SK-N-MC (cell line): ENCODE data around the gene CPTP.

ENCODE experiments used
- DNase-seq: peaks from one replicate; pipeline ENCODE4 v3.0.0-alpha.2; 2011; ENCODE audit warnings: low read depth, low spot score
- H3K27ac ChIP-seq: fragments of 200-600 bp; sonication (generic); 2 replicates; pipeline ENCODE4 v1.5.1; 2016; ENCODE audit warnings: mixed run types
- H3K36me3 ChIP-seq: fragments of 200-600 bp; sonication (generic); 2 replicates; pipeline ENCODE4 v1.6.1; 2017; ENCODE audit warnings: antibody characterized with exemption, low read length, mixed read lengths; ENCODE audit not compliant: insufficient read depth
- H3K4me3 ChIP-seq: fragments of 200-600 bp; sonication (generic); 2 replicates; pipeline ENCODE4 v1.5.1; 2016
- H3K9ac ChIP-seq: fragments of 200-600 bp; sonication (generic); 2 replicates; pipeline ENCODE4 v1.8.0; 2017; ENCODE audit warnings: mixed run types, mixed read lengths; ENCODE audit not compliant: insufficient read length
- H3K9me3 ChIP-seq: fragments of 200-600 bp; sonication (generic); 2 replicates; pipeline ENCODE4 v1.6.1; 2017; ENCODE audit warnings: low read depth, mild to moderate bottlenecking, antibody characterized with exemption, low read length, moderate library complexity, mixed read lengths
- EZH2 ChIP-seq: fragments of 200-600 bp; sonication (generic); IDR thresholded peaks from one replicate; pipeline ENCODE4 v1.6.1; 2017; ENCODE audit warnings: antibody characterized with exemption
- FOXP2 ChIP-seq: optimal IDR thresholded peaks from 2 replicates; pipeline ENCODE3; 2011; ENCODE audit warnings: mild to moderate bottlenecking, moderate library complexity; ENCODE audit not compliant: insufficient read depth; ENCODE audit errors: extremely low read length, control extremely low read depth
- POLR2AphosphoS5 ChIP-seq: IDR thresholded peaks from 2 replicates; pipeline ENCODE4 v1.6.1; 2012; ENCODE audit warnings: mild to moderate bottlenecking, low read depth, low read length, borderline replicate concordance

CPTP gene

GRCh38 chr1:1345860-1346500 is 21.4 kb downstream of the CPTP start:
- DNase-seq = no peak
- TF ChIP-seq EZH2 = no peak
- no peak for TF ChIP-seq FOXP2
- TF ChIP-seq POLR2AphosphoS5 = no peak
- H3K9me3 ChIP-seq = no peaks in the 10 kb centered on the region
- no peak overlapping the region for H3K9ac ChIP-seq
- no peaks in the 10 kb centered on the region; the same call in 1 of the 2 replicates for H3K36me3 ChIP-seq
- H3K27ac ChIP-seq = no peak overlapping the region
- no peak overlapping the region for H3K4me3 ChIP-seq

- no peaks in the 10 kb centered on the region for H3K36me3 ChIP-seq
- no peak for TF ChIP-seq FOXP2
- no peak overlapping the region for H3K27ac ChIP-seq
- no peak overlapping the region for H3K9ac ChIP-seq
- no peak for DNase-seq
- H3K9me3 ChIP-seq = no peaks in the 10 kb centered on the region
- no peak overlapping the region for H3K4me3 ChIP-seq
These were observed 21.9 kb downstream of the CPTP start for GRCh38 chr1:1346501-1346890.

GRCh38 chr1:1347026-1347595 is 22.5 kb downstream of the CPTP start:
- Histone ChIP-seq H3K4me3 (no peak overlapping the region; the same call in 1 of the 2 replicates), H3K27ac (no peak overlapping the region), H3K9me3 (no peaks in the 10 kb centered on the region), H3K9ac (no peak overlapping the region), H3K36me3 (no peaks in the 10 kb centered on the region)
- DNase-seq = no peak
- no peak for TF ChIP-seq FOXP2
- no peak for TF ChIP-seq POLR2AphosphoS5
- TF ChIP-seq EZH2 = no peak

- peak overlapping the region; percentile 77 for H3K9ac ChIP-seq
- H3K4me3 ChIP-seq = peak overlapping the region; percentile 87
- TF ChIP-seq POLR2AphosphoS5 = no peak
- no peak for TF ChIP-seq FOXP2
- TF ChIP-seq EZH2 = no peak
- no peak overlapping the region for H3K27ac ChIP-seq
- H3K36me3 ChIP-seq = no peaks in the 10 kb centered on the region
- DNase-seq = no peak
- no peaks in the 10 kb centered on the region for H3K9me3 ChIP-seq
These were observed 23.2 kb downstream of the CPTP start for GRCh38 chr1:1347663-1348419.

GRCh38 chr1:1348420-1349255 is 24.0 kb downstream of the CPTP start:
- peak overlapping the region; percentile 87 for H3K4me3 ChIP-seq
- no peak overlapping the region for H3K27ac ChIP-seq
- H3K36me3 ChIP-seq = no peaks in the 10 kb centered on the region
- TF ChIP-seq FOXP2 = no peak
- TF ChIP-seq EZH2 = no peak
- no peak for TF ChIP-seq POLR2AphosphoS5
- H3K9ac ChIP-seq = peak overlapping the region; percentile 77
- no peaks in the 10 kb centered on the region for H3K9me3 ChIP-seq
- no peak for DNase-seq

- Histone ChIP-seq H3K36me3 (no peaks in the 10 kb centered on the region), H3K9ac (peak within 1 kb of the TSS; percentile 89), H3K4me3 (peak within 1 kb of the TSS; percentile 88), H3K27ac (peak within 1 kb of the TSS; percentile 70), H3K9me3 (no peaks in the 10 kb centered on the region)
- TF ChIP-seq FOXP2 = no peak
- no peak for TF ChIP-seq EZH2
- TF ChIP-seq POLR2AphosphoS5 = no peak
- no peak for DNase-seq
These were observed 24.8 kb downstream of the CPTP start, which contains the start of gene DVL1 for GRCh38 chr1:1349256-1350012. TSS of gene DVL1 (minus strand) at chr1:1349418. CDS start at chr1:1349065, 353 bp downstream.

GRCh38 chr1:1351511-1352427 is 27.2 kb downstream of the CPTP start:
- TF ChIP-seq POLR2AphosphoS5 (no peak; the same call in 1 of the 2 replicates), FOXP2 (no peak), EZH2 (no peak)

More at GRCh38 chr1:1351511-1352427, 27.2 kb downstream of the CPTP start:
- Histone ChIP-seq H3K9ac (no peak overlapping the region), H3K4me3 (no peak overlapping the region), H3K27ac (no peak overlapping the region), H3K36me3 (no peaks in the 10 kb centered on the region), H3K9me3 (no peaks in the 10 kb centered on the region)
- DNase-seq = no peak
